A172 (cell line): ENCODE data around the gene ABLIM3. TPM values are rescaled to one million over a fixed set of nuclear protein-coding genes. Genes with fewer than 3 reads are reported as not detected.

Source experiments
- DNase-seq: peaks from one replicate; pipeline ENCODE4 v3.0.0-alpha.2; 2015; ENCODE audit warnings: low spot score
- total RNA-seq: library from RNA; depleted of rRNA; stranded (reverse); fragments of >200 nt; shearing (Covaris generic); gene quantifications from 2 replicates; pipeline ENCODE4 v1.2.3, GENCODE V29; 2014

Gene ABLIM3
- total RNA-seq, 1 experiment from 2014 or later = 15.9 TPM

GRCh38 chr5:149217803-149218155 lies 76.5 kb downstream of the ABLIM3 start:
- no peak for DNase-seq

GRCh38 chr5:149219584-149219983 lies 78.3 kb downstream of the ABLIM3 start:
- DNase-seq = no peak

- no peak for DNase-seq
These were observed 79.5 kb downstream of the ABLIM3 start for GRCh38 chr5:149220750-149221149.

GRCh38 chr5:149221326-149221725 lies 80.0 kb downstream of the ABLIM3 start:
- no peak for DNase-seq

GRCh38 chr5:149221731-149222342 lies 80.5 kb downstream of the ABLIM3 start:
- no peak for DNase-seq

- no peak for DNase-seq
These were observed 82.0 kb downstream of the ABLIM3 start for GRCh38 chr5:149223081-149223848.

GRCh38 chr5:149224282-149224681 lies 83.0 kb downstream of the ABLIM3 start:
- DNase-seq = no peak

- peak; percentile 99 for DNase-seq
These were observed 86.0 kb downstream of the ABLIM3 start for GRCh38 chr5:149227168-149227826.

GRCh38 chr5:149228618-149229297 lies 87.5 kb downstream of the ABLIM3 start:
- peak; percentile 97 for DNase-seq

GRCh38 chr5:149229298-149229937 lies 88.1 kb downstream of the ABLIM3 start:
- DNase-seq = no peak

- DNase-seq = no peak
These were observed 94.5 kb downstream of the ABLIM3 start for GRCh38 chr5:149235841-149236240.

GRCh38 chr5:149237662-149238061 lies 96.4 kb downstream of the ABLIM3 start:
- no peak for DNase-seq

- no peak for DNase-seq
These were observed 97.2 kb downstream of the ABLIM3 start for GRCh38 chr5:149238540-149238939.

- DNase-seq = no peak
These were observed 98.6 kb downstream of the ABLIM3 start for GRCh38 chr5:149239917-149240316.

GRCh38 chr5:149240354-149240998 lies 99.2 kb downstream of the ABLIM3 start:
- DNase-seq = no peak

- no peak for DNase-seq
These were observed 101.0 kb downstream of the ABLIM3 start for GRCh38 chr5:149242339-149242738.

GRCh38 chr5:149246906-149247305 lies 105.6 kb downstream of the ABLIM3 start:
- DNase-seq = no peak

- DNase-seq = no peak
These were observed 106.4 kb downstream of the ABLIM3 start for GRCh38 chr5:149247726-149248125.

- DNase-seq = no peak
These were observed 110.3 kb downstream of the ABLIM3 start for GRCh38 chr5:149251546-149251945.

GRCh38 chr5:149254506-149254905 lies 113.2 kb downstream of the ABLIM3 start:
- DNase-seq = peak; percentile 38

- DNase-seq = no peak
These were observed 115.2 kb downstream of the ABLIM3 start for GRCh38 chr5:149256451-149256850.
